ENCODE data around the gene SFRP5.

DNA sequence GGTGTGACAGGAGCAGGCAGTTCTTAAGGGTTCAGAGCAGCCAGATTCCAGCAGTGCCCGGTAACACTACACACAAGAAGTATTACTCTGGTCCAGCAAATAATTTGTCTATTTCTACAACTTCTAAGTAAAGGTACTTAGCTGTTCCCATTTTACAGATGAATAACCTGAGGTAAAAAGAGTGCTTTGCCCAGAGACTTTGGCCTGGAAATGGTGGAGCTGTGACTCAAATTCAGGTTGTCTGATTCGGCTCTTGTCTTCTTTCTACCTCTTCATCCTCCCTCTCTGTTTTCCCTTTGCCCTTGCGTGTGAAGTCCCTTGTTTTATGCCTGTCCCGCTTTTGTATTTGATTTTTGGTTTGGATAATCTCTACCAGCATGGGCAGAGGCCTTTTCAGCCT lies 17.1 kb downstream of the SFRP5 start:
- TF ChIP-seq, protein P1, sequence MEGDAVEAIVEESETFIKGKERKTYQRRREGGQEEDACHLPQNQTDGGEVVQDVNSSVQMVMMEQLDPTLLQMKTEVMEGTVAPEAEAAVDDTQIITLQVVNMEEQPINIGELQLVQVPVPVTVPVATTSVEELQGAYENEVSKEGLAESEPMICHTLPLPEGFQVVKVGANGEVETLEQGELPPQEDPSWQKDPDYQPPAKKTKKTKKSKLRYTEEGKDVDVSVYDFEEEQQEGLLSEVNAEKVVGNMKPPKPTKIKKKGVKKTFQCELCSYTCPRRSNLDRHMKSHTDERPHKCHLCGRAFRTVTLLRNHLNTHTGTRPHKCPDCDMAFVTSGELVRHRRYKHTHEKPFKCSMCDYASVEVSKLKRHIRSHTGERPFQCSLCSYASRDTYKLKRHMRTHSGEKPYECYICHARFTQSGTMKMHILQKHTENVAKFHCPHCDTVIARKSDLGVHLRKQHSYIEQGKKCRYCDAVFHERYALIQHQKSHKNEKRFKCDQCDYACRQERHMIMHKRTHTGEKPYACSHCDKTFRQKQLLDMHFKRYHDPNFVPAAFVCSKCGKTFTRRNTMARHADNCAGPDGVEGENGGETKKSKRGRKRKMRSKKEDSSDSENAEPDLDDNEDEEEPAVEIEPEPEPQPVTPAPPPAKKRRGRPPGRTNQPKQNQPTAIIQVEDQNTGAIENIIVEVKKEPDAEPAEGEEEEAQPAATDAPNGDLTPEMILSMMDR (IDR thresholded peaks at IDR 0.05; ENCODE audit: insufficient read depth, low read depth, low read length), result no peak
- no peak for TF ChIP-seq EZH2 (IDR thresholded peaks at IDR 0.05; ENCODE audit: insufficient read depth, low read length)

Data from astrocyte (in vitro differentiated cells and primary cell).